Heart left ventricle (tissue), 16 donors: ENCODE data around the gene CNST. TPM values are rescaled to one million over a fixed set of nuclear protein-coding genes. Genes with fewer than 3 reads are reported as not detected.

Experiments
- ATAC-seq, 4 donors: fragments of 200-7000 bp; cut with Tn5 transposase; one replicate each; pipeline ENCODE4 v1.9.1; 2020 to 2022; ENCODE audit warnings: moderate library complexity in 4 of 4, mild to moderate bottlenecking in 3 of 4, moderate number of reproducible peaks in 1 of 4
- DNase-seq, 5 donors: peaks; one replicate each; pipeline ENCODE4 v3.0.0-alpha.2; 2020
- H3K27ac ChIP-seq, 12 donors: fragments of 200-600 bp; sonication (generic) in 4 of 12; one replicate each; pipeline versions ENCODE4 v1.5.0 to v1.8.0; 2016 to 2022; ENCODE audit warnings: mild to moderate bottlenecking in 2 of 12
- H3K27me3 ChIP-seq, 9 donors: fragments of 200-600 bp; sonication (generic) in 2 of 9; one replicate each; pipeline versions ENCODE4 v1.5.1 to v1.8.0; 2016 to 2022; ENCODE audit warnings: mild to moderate bottlenecking in 3 of 9
- H3K36me3 ChIP-seq, 9 donors: fragments of 200-600 bp; sonication (generic) in 2 of 9; one replicate each; pipeline versions ENCODE4 v1.5.0 to v1.8.0; 2018 to 2022; ENCODE audit warnings: mild to moderate bottlenecking in 2 of 9
- H3K4me1 ChIP-seq, 12 donors: fragments of 200-600 bp; sonication (generic) in 4 of 12; one replicate each; pipeline versions ENCODE4 v1.5.0 to v1.8.0; 2016 to 2022; ENCODE audit warnings: mild to moderate bottlenecking in 3 of 12
- H3K4me3 ChIP-seq, 12 donors: fragments of 200-600 bp; sonication (generic) in 4 of 12; one replicate each; pipeline versions ENCODE4 v1.5.0 to v1.8.0; 2017 to 2022; ENCODE audit warnings: mild to moderate bottlenecking in 9 of 12, moderate library complexity in 4 of 12
- H3K9me3 ChIP-seq, 12 donors: fragments of 200-600 bp; sonication (generic) in 4 of 12; one replicate each; pipeline versions ENCODE4 v1.5.0 to v1.8.0; 2016 to 2022; ENCODE audit warnings: mild to moderate bottlenecking in 1 of 12
- CTCF ChIP-seq, 12 donors: fragments of 200-600 bp; sonication (generic) in 4 of 12; IDR thresholded peaks; one replicate each; pipeline versions ENCODE4 v1.5.0 to v1.8.0; 2018 to 2022; ENCODE audit warnings: antibody characterized with exemption in 12 of 12, mild to moderate bottlenecking in 5 of 12
- POLR2A ChIP-seq, 2 donors: fragments of 450-650 bp; IDR thresholded peaks; one replicate each; pipeline ENCODE4 v1.6.1; 2017; ENCODE audit warnings: antibody characterized with exemption in 2 of 2, mild to moderate bottlenecking in 2 of 2, moderate library complexity in 2 of 2
- WGBS, 4 donors: extraction: QIAGEN DNeasy Blood & Tissue Kit in 2 of 4; methylation state at CpG; one replicate each; pipeline versions ENCODE4 v1.1.5 to v1.1.7; 2013 to 2018; 5-methylcytosine and 5-hydroxymethylcytosine counted together
- intact Hi-C, 10 donors: fragments of 100-400 bp; cut with DNase I; formaldehyde crosslinking; loops; one replicate each; pipeline versions ENCODE4 v1.11.1 to v1.14.2; 2022
- polyA plus RNA-seq, 2 donors: library from polyadenylated mRNA; stranded (reverse); fragments of 200-250 nt; gene quantifications; one replicate each; pipeline ENCODE4 v1.2.3, GENCODE V29; 2013
- total RNA-seq, 9 donors: library from RNA; depleted of rRNA in 2 of 9; stranded (reverse); fragments of >200 nt in 2 of 9; fragmentation: NEBNext Ultra II Directional in 3 of 9; extraction: Animal tissue kit (Norgen Biotek cat#: 25700) in 3 of 9; gene quantifications; one replicate each; pipeline versions ENCODE4 v1.1.0 to v1.2.4, GENCODE V29; 2016 to 2023
- donor health status: ischemic (EF 13 %, LVEDD 7.1; RV severe dilation, severe dysfunction).
- donor health status: healthy with polysubstance abuse.
- donor health status: DM: no; HTN: yes; CAD: no.
- donor health status: DM: no; HTN: no; CAD: no.
- donor health status: ischemic (EF 25% LVEDD 6.9; RV normal size, moderate dysfunction).
- donor health status: ischemic (EF 25% LVEDD 5.7; RV mildly dilated, moderate dysfunction).
- donor health status: healthy.
- donor health status: DM: yes; HTN: yes; CAD: no.
- donor health status: ischemic (EF 35%, LVEDD 5.7; RV mildly dilated, moderate dysfunction).
- donor health status: nonischemic (EF 11% LVEDD 7.7; RV severe dilation, severe dysfunction).
- donor health status: DM: yes; HTN: yes; CAD: no.
- donor health status: PGD.
- donor health status: ischemic (EF 29% LVEDD 5.4; RV normal size, mild dysfunction).
- donor health status: nonischemic (EF 23%, LVEDD 6.1; RV moderate dilation, normal function).

Gene CNST
- total and polyA plus RNA-seq, 11 donors = 3.9 to 23.9 (median 17.6) TPM

- no peak for DNase-seq
- Histone ChIP-seq H3K4me1 (no peaks in the 10 kb centered on the region), H3K27ac (no peak overlapping the region), H3K27me3 (no peaks in the 10 kb centered on the region), H3K36me3 (no peaks in the 10 kb centered on the region), H3K9me3 (peaks cover 0 to 23% (median 2%) of the 10 kb centered on the region in 12 donors), H3K4me3 (no peak overlapping the region)
- intact Hi-C loops = no loop called here
- ATAC-seq = no peak
- TF ChIP-seq CTCF (IDR thresholded peaks at IDR 0.05) = no peak
- no peak for TF ChIP-seq POLR2A (IDR thresholded peaks at IDR 0.05)
- 60 to 67% (median 64%) methylated on average over 8 of the region's 8 CpGs for WGBS, 4 donors
These were observed 37.1 kb upstream of the CNST start for GRCh38 chr1:246528933-246529731.

GRCh38 chr1:246530482-246530881 lies 35.8 kb upstream of the CNST start:
- H3K27ac ChIP-seq = no peak overlapping the region
- no peaks in the 10 kb centered on the region for H3K4me1 ChIP-seq
- H3K36me3 ChIP-seq = no peaks in the 10 kb centered on the region
- no peak for DNase-seq
- no peak for TF ChIP-seq CTCF (IDR thresholded peaks at IDR 0.05)
- no peak for TF ChIP-seq POLR2A (IDR thresholded peaks at IDR 0.05)
- H3K4me3 ChIP-seq = no peak overlapping the region
- no peak for ATAC-seq
- WGBS, 4 donors = 50 to 75% (median 63%) methylated on average over 2 of the region's 2 CpGs
- intact Hi-C loops = no loop called here
- H3K27me3 ChIP-seq = no peaks in the 10 kb centered on the region
- H3K9me3 ChIP-seq = peaks cover 0 to 23% (median 2%) of the 10 kb centered on the region in 12 donors

- no peaks in the 10 kb centered on the region for H3K4me1 ChIP-seq
- H3K36me3 ChIP-seq = no peaks in the 10 kb centered on the region
- WGBS, 4 donors = 41 to 88% (median 58%) methylated on average over 1 of the region's 1 CpG
- no peak for ATAC-seq
- no peak overlapping the region for H3K27ac ChIP-seq
- H3K9me3 ChIP-seq = peaks cover 0 to 23% (median 2%) of the 10 kb centered on the region in 12 donors
- no peak for TF ChIP-seq CTCF (IDR thresholded peaks at IDR 0.05)
- DNase-seq = no peak
- H3K4me3 ChIP-seq = no peak overlapping the region
- intact Hi-C loops = no loop called here
- H3K27me3 ChIP-seq = no peaks in the 10 kb centered on the region
These were observed 33.7 kb upstream of the CNST start for GRCh38 chr1:246532519-246532918.

- DNase-seq (no peak), ATAC-seq (no peak)
- no peaks in the 10 kb centered on the region for H3K36me3 ChIP-seq
- H3K27me3 ChIP-seq = no peaks in the 10 kb centered on the region
- TF ChIP-seq POLR2A (IDR thresholded peaks at IDR 0.05) (no peak), CTCF (IDR thresholded peaks at IDR 0.05) (no peak)
- WGBS, 4 donors = 87 to 100% (median 90%) methylated on average over 2 of the region's 2 CpGs
- H3K4me3 ChIP-seq = no peak overlapping the region
- no peak overlapping the region for H3K27ac ChIP-seq
- peaks cover 0 to 23% (median 2%) of the 10 kb centered on the region in 12 donors for H3K9me3 ChIP-seq
- H3K4me1 ChIP-seq = no peaks in the 10 kb centered on the region
- intact Hi-C loops = no loop called here
These were observed 32.8 kb upstream of the CNST start for GRCh38 chr1:246533371-246533905.
